ENCODE measurements around the gene MAN2B2. TPM values are rescaled to one million over a fixed set of nuclear protein-coding genes. Genes with fewer than 3 reads are reported as not detected.

Gene MAN2B2
- total RNA-seq, 1 experiment from 2014 or later = 8.5 TPM

GRCh38 chr4:6576512-6576911 lies 1.5 kb downstream of the MAN2B2 start:
- ATAC-seq (peak; percentile 29), DNase-seq (peak; percentile 74)
- intact Hi-C loops (cut with micrococcal nuclease) = no loop called here
- H3K9me3 ChIP-seq (ENCODE audit: low read length) = no peaks in the 10 kb centered on the region
- POLR2A ChIA-PET (ENCODE audit: unreplicated experiment) = no interaction called here
- H3K9ac ChIP-seq (ENCODE audit: low read length) = no peak overlapping the region
- no peaks in the 10 kb centered on the region for H3K9me2 ChIP-seq (replicated peaks; ENCODE audit: low read length)
- H3F3A ChIP-seq (ENCODE audit: low read length, unreplicated experiment) = no peaks in the 10 kb centered on the region
- H3K4me1 ChIP-seq (ENCODE audit: insufficient read depth, low read length) = peaks cover 20% of the 10 kb centered on the region
- CTCF ChIA-PET = no interaction called here
- BruUV-seq (replicated peaks) = no TSS peak
- H3K4me2 ChIP-seq (ENCODE audit: low read length) = peak overlapping the region; percentile 96
- TF ChIP-seq CTCF (conservative IDR thresholded peaks at IDR 0.05; ENCODE audit: low read depth, low read length) = no peak
- no peak for TF ChIP-seq EZH2 (IDR thresholded peaks at IDR 0.05; ENCODE audit: low read length, unreplicated experiment)
- TF ChIP-seq EZH2phosphoT487 (IDR thresholded peaks at IDR 0.05; ENCODE audit: borderline replicate concordance, low read length) = no peak
- H3K27me3 ChIP-seq (ENCODE audit: low read length) = no peaks in the 10 kb centered on the region
- H3K36me3 ChIP-seq (ENCODE audit: low read depth, low read length) = peaks cover 3% of the 10 kb centered on the region
- no peaks in the 10 kb centered on the region for H4K20me1 ChIP-seq (ENCODE audit: low read length)
- no peak overlapping the region for H2AFZ ChIP-seq (ENCODE audit: low read length)
- H3K4me3 ChIP-seq (ENCODE audit: low read length) = no peak overlapping the region; the same call in 1 of the 2 replicates
- no peak overlapping the region for H3K27ac ChIP-seq (ENCODE audit: low read length)
- H3K79me2 ChIP-seq (ENCODE audit: low read length) = no peaks in the 10 kb centered on the region

DNA sequence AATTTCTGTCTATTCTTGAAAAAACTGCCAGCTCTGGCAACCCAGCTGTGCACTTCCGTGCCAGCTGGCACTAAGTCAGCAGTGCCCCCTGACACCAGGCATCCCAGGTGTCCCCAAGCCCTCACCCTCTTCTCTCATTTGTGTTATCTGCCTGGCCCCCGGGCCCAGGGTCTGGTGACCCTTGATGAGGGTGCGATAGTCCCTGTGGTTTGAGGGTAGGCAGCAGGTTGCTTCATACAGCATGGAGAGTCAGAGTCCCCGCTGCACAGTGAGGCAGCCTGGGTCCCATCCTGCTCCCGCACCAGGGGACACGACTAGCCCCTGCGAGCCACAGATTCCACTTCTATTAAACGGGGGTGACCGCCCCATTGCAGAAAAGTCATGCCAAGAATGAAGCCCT lies 1.9 kb downstream of the MAN2B2 start:
- Histone ChIP-seq H3K9ac (ENCODE audit: low read length) (no peak overlapping the region), H3K4me2 (ENCODE audit: low read length) (peak overlapping the region; percentile 96), H3F3A (ENCODE audit: low read length, unreplicated experiment) (no peaks in the 10 kb centered on the region), H3K4me1 (ENCODE audit: insufficient read depth, low read length) (peaks cover 20% of the 10 kb centered on the region), H3K9me2 (replicated peaks; ENCODE audit: low read length) (no peaks in the 10 kb centered on the region), H2AFZ (ENCODE audit: low read length) (no peak overlapping the region), H4K20me1 (ENCODE audit: low read length) (no peaks in the 10 kb centered on the region), H3K79me2 (ENCODE audit: low read length) (no peaks in the 10 kb centered on the region), H3K9me3 (ENCODE audit: low read length) (no peaks in the 10 kb centered on the region), H3K4me3 (ENCODE audit: low read length) (no peak overlapping the region; the same call in 1 of the 2 replicates), H3K27me3 (ENCODE audit: low read length) (no peaks in the 10 kb centered on the region), H3K36me3 (ENCODE audit: low read depth, low read length) (peaks cover 3% of the 10 kb centered on the region), H3K27ac (ENCODE audit: low read length) (no peak overlapping the region)
- POLR2A ChIA-PET (ENCODE audit: unreplicated experiment) = no interaction called here
- DNase-seq (no peak), ATAC-seq (no peak)
- no TSS peak for BruUV-seq (replicated peaks)
- intact Hi-C loops (cut with micrococcal nuclease) = no loop called here
- TF ChIP-seq EZH2phosphoT487 (IDR thresholded peaks at IDR 0.05; ENCODE audit: borderline replicate concordance, low read length) (no peak), EZH2 (IDR thresholded peaks at IDR 0.05; ENCODE audit: low read length, unreplicated experiment) (no peak), CTCF (conservative IDR thresholded peaks at IDR 0.05; ENCODE audit: low read depth, low read length) (no peak)
- CTCF ChIA-PET = no interaction called here

DNA sequence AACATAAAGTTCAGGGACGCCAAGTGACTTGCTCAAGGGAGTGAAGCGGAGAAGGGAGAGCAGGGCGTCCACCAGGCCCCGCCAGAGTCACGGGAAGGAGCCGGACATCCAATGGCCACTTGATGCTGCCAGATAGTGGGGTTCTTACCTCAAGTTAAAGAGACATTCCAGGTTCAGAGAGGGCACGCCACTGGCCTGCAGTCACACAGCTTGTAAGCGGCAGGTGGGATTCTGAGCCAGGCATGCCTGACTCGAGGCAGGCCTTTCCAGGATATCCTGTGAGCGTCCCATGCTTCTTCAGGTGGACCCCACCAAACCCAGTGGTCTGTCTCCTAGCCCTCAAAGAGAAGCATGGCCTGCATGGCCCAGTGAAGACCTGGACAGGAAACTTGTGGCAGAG lies 2.4 kb downstream of the MAN2B2 start:
- Histone ChIP-seq H3F3A (ENCODE audit: low read length, unreplicated experiment) (no peaks in the 10 kb centered on the region), H3K4me1 (ENCODE audit: insufficient read depth, low read length) (peaks cover 20% of the 10 kb centered on the region), H3K27ac (ENCODE audit: low read length) (no peak overlapping the region), H3K9me2 (replicated peaks; ENCODE audit: low read length) (no peaks in the 10 kb centered on the region), H3K4me3 (ENCODE audit: low read length) (no peak overlapping the region), H3K36me3 (ENCODE audit: low read depth, low read length) (peaks cover 3% of the 10 kb centered on the region), H4K20me1 (ENCODE audit: low read length) (no peaks in the 10 kb centered on the region), H3K79me2 (ENCODE audit: low read length) (no peaks in the 10 kb centered on the region), H3K27me3 (ENCODE audit: low read length) (no peaks in the 10 kb centered on the region), H3K9me3 (ENCODE audit: low read length) (no peaks in the 10 kb centered on the region), H2AFZ (ENCODE audit: low read length) (no peak overlapping the region), H3K9ac (ENCODE audit: low read length) (no peak overlapping the region), H3K4me2 (ENCODE audit: low read length) (no peak overlapping the region)
- TF ChIP-seq EZH2 (IDR thresholded peaks at IDR 0.05; ENCODE audit: low read length, unreplicated experiment) (no peak), CTCF (conservative IDR thresholded peaks at IDR 0.05; ENCODE audit: low read depth, low read length) (no peak), EZH2phosphoT487 (IDR thresholded peaks at IDR 0.05; ENCODE audit: borderline replicate concordance, low read length) (no peak)
- DNase-seq = no peak
- no peak for ATAC-seq
- ChIA-PET POLR2A (ENCODE audit: unreplicated experiment) (no interaction called here), CTCF (no interaction called here)
- BruUV-seq (replicated peaks) = no TSS peak
- intact Hi-C loops (cut with micrococcal nuclease) = no loop called here
